GM18507 (cell line): Measurements from ENCODE around the gene DGKI.

Experiments used
- DNase-seq: peaks from one replicate; pipeline ENCODE4 v3.0.0; 2011; ENCODE audit warnings: low read depth; ENCODE audit not compliant: insufficient read length; ENCODE audit errors: extremely low spot score
- FAIRE-seq: peaks from 2 replicates; lab custom pipeline; 2011; peaks lifted over from hg19 to GRCh38; lab: Jason Lieb, UNC

The DGKI gene

GRCh38 chr7:137704723-137705122, 142.1 kb downstream of the DGKI start:
- no peak for FAIRE-seq
- no peak for DNase-seq

DNA sequence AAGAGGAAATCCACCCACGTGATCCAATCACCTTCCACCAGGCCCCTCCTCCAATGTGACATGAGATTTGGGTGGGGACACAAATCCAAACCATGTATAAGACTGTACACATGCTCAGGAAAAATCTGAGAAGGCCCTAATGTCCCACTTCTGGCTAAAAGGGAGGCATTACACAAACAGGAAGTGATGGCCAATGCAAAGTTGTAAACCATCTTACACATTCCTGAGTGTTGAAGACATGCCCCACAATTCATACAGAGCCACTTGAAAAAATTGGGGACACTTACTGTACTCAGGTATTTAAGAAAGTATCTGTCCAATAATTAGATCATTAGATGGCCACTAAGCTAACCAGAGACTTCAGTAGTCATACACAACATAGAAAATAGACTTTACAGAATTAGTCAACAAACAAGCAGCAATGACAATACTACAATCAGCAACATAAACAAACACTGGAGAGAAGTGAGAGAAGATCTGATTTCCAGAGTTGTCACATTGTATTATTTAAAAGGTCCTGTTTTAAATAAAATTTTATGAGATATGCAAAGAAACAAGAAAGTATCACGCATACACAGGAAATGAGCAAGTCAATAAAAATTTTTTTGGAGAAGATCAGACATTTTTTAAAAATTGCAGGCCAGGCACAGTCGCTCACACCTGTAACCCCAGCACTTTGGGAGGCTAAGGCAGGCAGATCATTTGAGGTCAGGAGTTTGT, 143.3 kb downstream of the DGKI start:
- DNase-seq (no peak), FAIRE-seq (no peak)

GRCh38 chr7:137696988-137697387, 149.8 kb downstream of the DGKI start:
- FAIRE-seq (no peak), DNase-seq (no peak)

- DNase-seq (no peak), FAIRE-seq (no peak)
Observed at GRCh38 chr7:137696376-137696775, 150.4 kb downstream of the DGKI start.

DNA sequence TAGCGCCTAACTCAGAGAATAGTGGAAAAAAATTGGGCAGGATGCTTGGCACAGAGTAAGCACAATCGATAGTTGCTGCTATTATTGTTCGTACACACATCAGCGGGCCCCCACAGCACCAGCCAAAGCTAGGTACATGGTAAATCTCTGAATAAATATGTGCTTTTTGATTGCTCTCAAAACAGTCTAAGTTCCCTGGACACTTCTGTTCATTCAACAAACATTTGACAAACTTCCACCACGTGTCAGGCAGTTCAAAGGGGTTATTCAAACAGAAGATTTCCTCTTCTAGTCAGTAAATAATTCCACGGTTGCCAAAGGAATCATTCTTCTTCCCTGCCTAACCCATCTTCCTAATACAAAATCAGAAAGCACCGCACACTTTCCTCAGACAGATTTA, 150.8 kb downstream of the DGKI start:
- DNase-seq (no peak), FAIRE-seq (no peak)

- DNase-seq, result no peak
Observed at GRCh38 chr7:137695494-137695893, 151.3 kb downstream of the DGKI start.

DNA sequence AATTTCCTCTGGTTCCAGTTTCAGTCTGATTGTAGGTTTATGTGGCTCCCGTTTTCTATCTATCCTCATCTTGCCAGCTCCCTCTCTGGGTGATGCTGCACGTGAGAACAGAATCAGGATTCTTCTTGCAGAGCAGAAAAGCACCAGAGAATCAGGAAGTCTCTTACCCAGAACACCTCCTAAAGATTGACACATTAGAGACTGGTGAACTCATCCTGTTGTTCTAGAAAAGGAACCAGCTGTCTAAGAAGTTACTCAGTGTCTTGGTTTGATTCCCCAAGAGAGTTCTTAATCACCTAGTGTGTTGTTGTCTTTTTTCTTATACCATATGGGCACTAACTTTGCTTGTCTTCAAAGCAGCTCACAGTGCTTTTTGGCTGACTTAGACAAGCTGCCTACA, 152.4 kb downstream of the DGKI start:
- FAIRE-seq, result no peak
- DNase-seq, result no peak

More at GRCh38 chr7:137695494-137695893, 151.3 kb downstream of the DGKI start:
- no peak for FAIRE-seq

- no peak for DNase-seq
- no peak for FAIRE-seq
Observed at GRCh38 chr7:137692399-137692798, 154.4 kb downstream of the DGKI start.

- FAIRE-seq (no peak), DNase-seq (no peak)
Observed at GRCh38 chr7:137691566-137691965, 155.2 kb downstream of the DGKI start.

GRCh38 chr7:137690635-137691034, 156.1 kb downstream of the DGKI start:
- FAIRE-seq (no peak), DNase-seq (no peak)

DNA sequence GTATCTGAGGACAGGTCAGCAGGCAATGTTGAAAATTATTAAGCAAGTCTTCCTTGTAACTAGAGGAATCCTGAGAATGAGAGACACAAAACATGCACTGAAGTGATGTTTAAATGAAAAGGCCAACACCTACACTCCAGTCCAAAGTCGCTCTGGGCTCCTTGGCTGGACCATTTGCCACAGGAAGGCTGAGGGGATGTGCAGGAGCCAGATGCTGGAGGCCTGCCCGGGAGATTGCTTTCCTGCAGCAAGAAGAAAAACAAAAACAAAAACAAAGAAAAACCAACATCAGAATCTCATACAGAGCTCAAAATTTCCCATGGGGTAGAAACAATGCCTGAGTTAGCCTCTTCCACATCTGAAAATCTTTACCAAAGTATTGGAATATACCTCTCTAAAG, 157.0 kb downstream of the DGKI start:
- FAIRE-seq, result no peak
- DNase-seq, result no peak

- FAIRE-seq, result no peak
- no peak for DNase-seq
Observed at GRCh38 chr7:137687556-137688265, 159.1 kb downstream of the DGKI start.

- no peak for DNase-seq
- no peak for FAIRE-seq
Observed at GRCh38 chr7:137685433-137686164, 161.2 kb downstream of the DGKI start.

GRCh38 chr7:137684776-137685175, 162.0 kb downstream of the DGKI start:
- DNase-seq (no peak), FAIRE-seq (no peak)

GRCh38 chr7:137684316-137684715, 162.5 kb downstream of the DGKI start:
- FAIRE-seq, result no peak
- no peak for DNase-seq

- no peak for FAIRE-seq
Observed at GRCh38 chr7:137682596-137682995, 164.2 kb downstream of the DGKI start.

GRCh38 chr7:137681657-137682562, 164.9 kb downstream of the DGKI start:
- FAIRE-seq (no peak), DNase-seq (no peak)

More at GRCh38 chr7:137682596-137682995, 164.2 kb downstream of the DGKI start:
- no peak for DNase-seq

DNA sequence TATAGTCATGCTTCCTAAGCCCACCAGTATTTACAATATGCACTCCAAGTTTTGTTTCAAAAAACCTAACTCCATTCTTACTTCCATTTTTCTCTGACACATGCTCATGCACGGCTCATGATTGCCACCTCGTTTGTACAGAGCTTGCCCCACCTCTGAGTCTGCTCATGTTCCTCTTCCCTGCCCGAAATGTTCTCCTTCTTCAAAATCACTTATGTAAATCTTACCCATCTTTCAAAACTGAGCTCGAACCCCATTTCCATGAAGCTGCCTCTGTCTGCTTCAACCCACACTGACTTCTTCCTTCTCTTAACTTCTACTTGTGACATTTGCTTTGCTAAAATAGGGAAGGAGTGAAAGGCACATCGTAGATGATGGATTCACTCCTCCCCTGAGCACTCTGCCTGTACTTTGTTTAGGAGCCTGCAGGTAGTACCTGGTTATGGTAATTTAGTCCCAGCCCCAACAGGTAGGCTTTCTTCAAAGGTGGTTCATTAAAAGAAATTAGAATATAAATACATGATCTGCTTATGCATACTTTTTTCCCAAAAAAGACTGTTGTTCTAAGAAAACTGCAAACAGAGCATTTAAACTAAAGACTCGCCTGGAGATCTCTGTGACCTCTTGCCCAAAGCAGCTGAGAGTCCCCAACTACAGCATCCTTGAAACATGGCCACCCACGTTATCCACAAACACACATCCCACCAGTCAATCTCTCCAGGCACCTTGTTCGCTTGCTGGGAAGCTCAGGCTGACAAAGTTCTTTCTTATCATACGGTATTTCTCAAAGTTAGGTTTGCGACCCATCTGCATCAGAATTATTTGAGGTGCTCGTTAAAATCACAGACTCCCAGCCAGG, 172.0 kb downstream of the DGKI start:
- FAIRE-seq (no peak), DNase-seq (no peak)

DNA sequence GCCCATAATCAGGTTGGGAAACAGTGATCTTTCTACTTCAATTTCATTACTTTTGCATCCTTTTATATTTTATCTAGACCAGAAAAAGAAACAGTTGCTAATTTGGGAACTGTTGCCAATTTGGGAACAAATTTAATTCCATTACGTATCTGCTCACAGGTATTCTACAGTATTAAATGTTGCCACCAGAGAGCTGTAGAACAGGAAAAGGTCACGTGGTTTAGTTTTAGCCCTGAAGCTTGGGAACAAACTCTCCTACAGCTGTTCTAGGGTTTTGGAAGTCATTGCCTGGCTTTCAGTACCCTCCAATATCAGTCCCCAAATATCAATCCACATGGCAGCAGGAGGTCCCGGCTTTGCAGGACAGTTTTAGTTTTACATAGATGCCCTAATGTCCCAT, 172.7 kb downstream of the DGKI start:
- DNase-seq (no peak), FAIRE-seq (no peak)
